ENCODE data around the gene P2RY11.

P2RY11 gene

DNA sequence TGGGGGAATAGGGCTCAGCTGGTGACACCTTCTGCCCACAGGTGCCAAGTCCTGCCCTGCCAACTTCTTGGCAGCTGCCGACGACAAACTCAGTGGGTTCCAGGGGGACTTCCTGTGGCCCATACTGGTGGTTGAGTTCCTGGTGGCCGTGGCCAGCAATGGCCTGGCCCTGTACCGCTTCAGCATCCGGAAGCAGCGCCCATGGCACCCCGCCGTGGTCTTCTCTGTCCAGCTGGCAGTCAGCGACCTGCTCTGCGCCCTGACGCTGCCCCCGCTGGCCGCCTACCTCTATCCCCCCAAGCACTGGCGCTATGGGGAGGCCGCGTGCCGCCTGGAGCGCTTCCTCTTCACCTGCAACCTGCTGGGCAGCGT, 2.1 kb downstream of the P2RY11 start:
- no peak overlapping the region for H3K4me3 ChIP-seq (ENCODE audit: low read depth, low read length)
- no peak for TF ChIP-seq CTCF (IDR thresholded peaks at IDR 0.05; ENCODE audit: low read depth, low read length)
- DNase-seq (ENCODE audit: low read depth, low spot score) = no peak
- in situ Hi-C loops (cut with HindIII; ENCODE audit: low sequenced_read_pairs) = no loop called here

- no peak for DNase-seq (ENCODE audit: low read depth, low spot score)
- no peak overlapping the region for H3K4me3 ChIP-seq (ENCODE audit: low read depth, low read length)
- no peak for TF ChIP-seq CTCF (IDR thresholded peaks at IDR 0.05; ENCODE audit: low read depth, low read length)
- in situ Hi-C loops (cut with HindIII; ENCODE audit: low sequenced_read_pairs) = no loop called here
Observed at GRCh38 chr19:10113964-10114650, 2.6 kb downstream of the P2RY11 start.

DNA sequence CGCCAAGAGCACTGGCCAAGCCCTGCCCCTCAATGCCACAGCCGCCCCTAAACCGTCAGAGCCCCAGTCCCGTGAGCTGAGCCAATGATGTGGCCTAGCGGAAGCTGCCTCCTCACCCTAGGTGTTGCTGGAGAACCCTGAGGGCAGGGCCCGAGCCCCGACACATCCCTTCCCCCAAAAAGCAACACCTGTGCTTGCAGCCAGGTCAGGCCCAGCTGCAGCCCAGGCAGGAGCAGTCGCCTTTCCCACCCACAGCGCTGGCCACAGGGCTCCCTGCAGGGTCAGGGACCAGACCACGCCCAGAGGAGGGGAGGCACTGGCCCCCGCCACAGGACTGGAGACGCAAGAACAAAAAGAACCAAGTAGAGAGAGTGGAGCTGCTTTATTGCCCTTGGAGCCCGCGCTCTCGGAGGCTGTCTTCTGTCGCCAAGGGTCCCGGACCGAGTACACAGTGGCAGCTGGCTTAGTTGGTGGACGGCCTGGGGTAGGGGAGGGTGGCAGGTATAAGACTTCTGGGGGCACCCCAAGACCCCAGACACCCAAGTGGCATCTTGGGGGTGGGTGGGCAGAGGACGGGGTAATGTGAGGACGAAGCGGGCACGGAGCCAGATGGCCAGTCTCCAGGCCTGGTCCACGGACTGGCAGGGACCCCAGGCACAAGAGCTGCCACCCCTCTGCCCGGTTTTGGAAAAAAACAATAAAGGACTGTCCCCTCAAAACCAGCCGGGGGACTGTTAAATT, 3.3 kb downstream of the P2RY11 start:
- in situ Hi-C loops (cut with HindIII; ENCODE audit: low sequenced_read_pairs) = no loop called here
- H3K4me3 ChIP-seq (ENCODE audit: low read depth, low read length) = no peak overlapping the region
- no peak for DNase-seq (ENCODE audit: low read depth, low spot score)
- TF ChIP-seq CTCF (IDR thresholded peaks at IDR 0.05; ENCODE audit: low read depth, low read length) = no peak

- H3K4me3 ChIP-seq (ENCODE audit: low read depth, low read length) = no peak overlapping the region
- no peak for DNase-seq (ENCODE audit: low read depth, low spot score)
- no peak for TF ChIP-seq CTCF (IDR thresholded peaks at IDR 0.05; ENCODE audit: low read depth, low read length)
- in situ Hi-C loops (cut with HindIII; ENCODE audit: low sequenced_read_pairs) = no loop called here
Observed at GRCh38 chr19:10115392-10116084, 4.0 kb downstream of the P2RY11 start.

DNA sequence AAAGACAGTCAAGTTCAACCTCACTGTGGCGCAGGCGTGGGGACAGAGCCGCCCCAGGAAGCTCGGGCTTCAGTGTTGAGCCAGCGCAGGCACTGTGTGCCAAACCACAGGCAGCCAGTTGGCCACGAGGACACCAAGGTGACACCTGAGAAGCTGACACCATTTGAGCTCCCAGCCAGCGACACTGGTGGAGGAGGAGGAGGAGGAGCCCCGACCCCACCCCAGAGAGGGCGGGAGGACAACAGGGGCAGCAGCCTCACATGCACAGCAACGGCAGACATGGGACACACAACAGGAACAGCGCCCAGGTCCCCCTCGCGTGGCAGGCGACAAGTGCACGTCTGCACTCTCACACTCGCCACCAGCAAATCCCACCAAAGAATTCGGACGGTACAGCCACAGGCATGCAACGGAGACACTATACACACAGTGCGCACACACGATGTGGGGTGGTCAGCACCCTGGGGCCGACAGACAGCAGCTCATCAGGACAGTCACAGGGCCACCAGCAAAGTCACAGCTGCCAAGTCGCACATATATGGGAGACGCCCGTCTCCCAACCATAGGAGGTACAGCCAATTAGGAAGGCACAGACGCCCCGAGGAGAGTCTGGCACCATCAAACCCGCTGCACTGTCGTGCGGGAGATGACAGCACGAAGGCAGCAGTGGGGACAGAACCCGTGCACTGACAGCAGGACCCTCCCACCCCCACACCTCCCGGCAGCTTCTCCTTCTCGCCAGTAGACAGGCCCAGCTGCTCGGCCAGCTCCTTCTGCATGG, 4.8 kb downstream of the P2RY11 start:
- TF ChIP-seq CTCF (IDR thresholded peaks at IDR 0.05; ENCODE audit: low read depth, low read length) = no peak
- in situ Hi-C loops (cut with HindIII; ENCODE audit: low sequenced_read_pairs) = no loop called here
- no peak overlapping the region for H3K4me3 ChIP-seq (ENCODE audit: low read depth, low read length)
- DNase-seq (ENCODE audit: low read depth, low spot score) = no peak

Data from astrocyte of the spinal cord (primary cell).